ENCODE results near the gene KNDC1. TPM values are rescaled to one million over a fixed set of nuclear protein-coding genes. Genes with fewer than 3 reads are reported as not detected.

The KNDC1 gene
- total RNA-seq (2022; extraction: Qiagen RNA extraction), result 0.77 to 1.9 TPM (median 1.3 TPM) in 5 replicates

GRCh38 chr10:133159950-133160825 is at the start of gene KNDC1:
Gene KNDC1 (plus strand): TSS chr10:133160219. CDS start chr10:133160468, 249 bp downstream.

GRCh38 chr10:133230044-133230361 is 70.0 kb downstream of the KNDC1 start, which contains the start of gene UTF1:
Gene UTF1 (plus strand): TSS chr10:133230217. CDS start chr10:133230289, 72 bp downstream.

GRCh38 chr10:133237588-133238465 is 77.8 kb downstream of the KNDC1 start, which contains the start of gene VENTX:
Gene VENTX (plus strand): TSS chr10:133237855. CDS start chr10:133237915, 60 bp downstream.

Other genes with a start within 250 kb of the KNDC1 start
- 1.3 to 1.9 TPM (median 1.6 TPM) in 5 replicates for gene CFAP46, start 217.6 kb upstream of the KNDC1 start, total RNA-seq (2022; extraction: Qiagen RNA extraction)
- 0.05 to 0.40 TPM (median 0.14 TPM) in 5 replicates for gene ADGRA1, start 72.3 kb upstream of the KNDC1 start, total RNA-seq (2022; extraction: Qiagen RNA extraction)
- not detected in 5 replicates for gene UTF1, start 70.0 kb downstream of the KNDC1 start, total RNA-seq (2022; extraction: Qiagen RNA extraction)
- not detected in 5 replicates for gene VENTX, start 77.6 kb downstream of the KNDC1 start, total RNA-seq (2022; extraction: Qiagen RNA extraction)
- gene ADAM8, start 116.6 kb downstream of the KNDC1 start, total RNA-seq (2022; extraction: Qiagen RNA extraction), result 1.9 to 5.1 TPM (median 2.6 TPM) in 5 replicates
- 31.3 to 45.9 TPM (median 44.9 TPM) in 5 replicates for gene TUBGCP2, start 148.7 kb downstream of the KNDC1 start, total RNA-seq (2022; extraction: Qiagen RNA extraction)
- gene ZNF511, start 148.7 kb downstream of the KNDC1 start, total RNA-seq (2022; extraction: Qiagen RNA extraction), result 62.5 to 73.0 TPM (median 70.9 TPM) in 5 replicates
- gene CALY, start 176.7 kb downstream of the KNDC1 start, total RNA-seq (2022; extraction: Qiagen RNA extraction), result 0.33 to 1.6 TPM (median 0.74 TPM) in 5 replicates
- 0.18 TPM in 1 of 5 replicates, not detected in the others for gene PRAP1, start 187.2 kb downstream of the KNDC1 start, total RNA-seq (2022; extraction: Qiagen RNA extraction)
- gene FUOM, start 197.8 kb downstream of the KNDC1 start, total RNA-seq (2022; extraction: Qiagen RNA extraction), result 14.3 to 17.4 TPM (median 16.3 TPM) in 5 replicates
- 126 to 155 TPM (median 146 TPM) in 5 replicates for gene ECHS1, start 213.1 kb downstream of the KNDC1 start, total RNA-seq (2022; extraction: Qiagen RNA extraction)
- 1.5 to 3.1 TPM (median 1.9 TPM) in 5 replicates for gene PAOX, start 219.0 kb downstream of the KNDC1 start, total RNA-seq (2022; extraction: Qiagen RNA extraction)
- 40.0 to 53.5 TPM (median 52.6 TPM) in 5 replicates for gene MTG1, start 233.9 kb downstream of the KNDC1 start, total RNA-seq (2022; extraction: Qiagen RNA extraction)